OCI-LY1 (cell line): ENCODE results near the gene CEBPG.

ENCODE experiments used
- H2AFZ ChIP-seq: fragments of 200-600 bp; sonication (generic), shearing (Covaris generic); 2 replicates; pipeline ENCODE4 v1.6.0; 2014; ENCODE audit warnings: antibody characterized with exemption, mild to moderate bottlenecking, low read length
- H3F3A ChIP-seq: fragments of 200-600 bp; sonication (generic), shearing (Covaris generic); 2 replicates; pipeline ENCODE4 v1.6.0; 2014; ENCODE audit warnings: mild to moderate bottlenecking, antibody characterized with exemption, low read length, moderate library complexity; ENCODE audit not compliant: insufficient read depth
- H3K27ac ChIP-seq: fragments of 200-600 bp; sonication (generic); 2 replicates; pipeline ENCODE4 v1.5.1; 2014; ENCODE audit warnings: low read length, mixed run types, mild to moderate bottlenecking, low read depth; ENCODE audit not compliant: poor library complexity, severe bottlenecking
- H3K27me3 ChIP-seq: fragments of 200-600 bp; sonication (generic); 2 replicates; pipeline ENCODE4 v1.6.0; 2014; ENCODE audit warnings: antibody characterized with exemption, mild to moderate bottlenecking, low read length, moderate library complexity; ENCODE audit not compliant: insufficient read depth
- H3K36me3 ChIP-seq: fragments of 200-600 bp; sonication (generic); 2 replicates; pipeline ENCODE4 v1.6.1; 2014; ENCODE audit warnings: mild to moderate bottlenecking, antibody characterized with exemption, low read length, moderate library complexity, mixed read lengths; ENCODE audit not compliant: insufficient read depth
- H3K4me1 ChIP-seq: fragments of 200-600 bp; sonication (generic); 2 replicates; pipeline ENCODE4 v1.5.1; 2014; ENCODE audit warnings: mild to moderate bottlenecking, low read length, moderate library complexity; ENCODE audit not compliant: insufficient read depth, severe bottlenecking
- H3K4me2 ChIP-seq: fragments of 200-600 bp; sonication (generic), shearing (Covaris generic); 2 replicates; pipeline ENCODE4 v1.6.1; 2014; ENCODE audit warnings: low read length
- H3K4me3 ChIP-seq: fragments of 200-600 bp; sonication (generic); 2 replicates; pipeline ENCODE4 v1.5.1; 2014; ENCODE audit warnings: low read length, low read depth, mild to moderate bottlenecking, mixed read lengths; ENCODE audit not compliant: poor library complexity, severe bottlenecking
- H3K79me2 ChIP-seq: fragments of 200-600 bp; shearing (Covaris generic); 2 replicates; pipeline ENCODE4 v1.6.1; 2016; ENCODE audit warnings: mixed run types, low read length, mixed read lengths; ENCODE audit not compliant: insufficient read depth
- H3K9ac ChIP-seq: fragments of 200-600 bp; sonication (generic), shearing (Covaris generic); 2 replicates; pipeline ENCODE4 v1.6.1; 2014; ENCODE audit warnings: mild to moderate bottlenecking, low read length, mixed read lengths
- H3K9me2 ChIP-seq: fragments of 200-600 bp; sonication (generic), shearing (Covaris generic); 2 replicates; pipeline ENCODE4 v1.6.1; 2014; ENCODE audit warnings: low read depth, mild to moderate bottlenecking, low read length, mixed read lengths
- H3K9me3 ChIP-seq: fragments of 200-600 bp; shearing (Covaris generic); 2 replicates; pipeline ENCODE4 v1.6.1; 2014; ENCODE audit warnings: low read length, mixed read lengths
- H4K20me1 ChIP-seq: fragments of 200-600 bp; sonication (generic), shearing (Covaris generic); 2 replicates; pipeline ENCODE4 v1.6.0; 2016; ENCODE audit warnings: mild to moderate bottlenecking, low read length; ENCODE audit not compliant: insufficient read depth
- CTCF ChIP-seq: fragments of 200-600 bp; sonication (generic), shearing (Covaris generic); IDR thresholded peaks from 2 replicates; pipeline ENCODE4 v1.5.1; 2017; ENCODE audit warnings: mild to moderate bottlenecking, antibody characterized with exemption, low read length, moderate library complexity, mixed read lengths
- EZH2 ChIP-seq: fragments of 200-600 bp; sonication (generic), shearing (Covaris generic); IDR thresholded peaks from 2 replicates; pipeline ENCODE4 v1.8.0; 2017; ENCODE audit warnings: borderline replicate concordance, mixed run types, mild to moderate bottlenecking, antibody characterized with exemption, low read length, moderate library complexity, mixed read lengths

Gene CEBPG

GRCh38 chr19:33343301-33343700, 30.2 kb upstream of the CEBPG start:
- TF ChIP-seq CTCF, result no peak
- TF ChIP-seq EZH2, result no peak
- Histone ChIP-seq H3F3A (no peaks in the 10 kb centered on the region), H3K4me2 (no peak overlapping the region), H3K4me1 (no peaks in the 10 kb centered on the region), H3K36me3 (no peaks in the 10 kb centered on the region), H3K9me3 (no peaks in the 10 kb centered on the region), H3K27ac (no peak overlapping the region), H4K20me1 (no peaks in the 10 kb centered on the region), H2AFZ (no peak overlapping the region), H3K4me3 (no peak overlapping the region), H3K79me2 (no peaks in the 10 kb centered on the region), H3K9me2 (no peaks in the 10 kb centered on the region), H3K9ac (no peak overlapping the region), H3K27me3 (no peaks in the 10 kb centered on the region)

DNA sequence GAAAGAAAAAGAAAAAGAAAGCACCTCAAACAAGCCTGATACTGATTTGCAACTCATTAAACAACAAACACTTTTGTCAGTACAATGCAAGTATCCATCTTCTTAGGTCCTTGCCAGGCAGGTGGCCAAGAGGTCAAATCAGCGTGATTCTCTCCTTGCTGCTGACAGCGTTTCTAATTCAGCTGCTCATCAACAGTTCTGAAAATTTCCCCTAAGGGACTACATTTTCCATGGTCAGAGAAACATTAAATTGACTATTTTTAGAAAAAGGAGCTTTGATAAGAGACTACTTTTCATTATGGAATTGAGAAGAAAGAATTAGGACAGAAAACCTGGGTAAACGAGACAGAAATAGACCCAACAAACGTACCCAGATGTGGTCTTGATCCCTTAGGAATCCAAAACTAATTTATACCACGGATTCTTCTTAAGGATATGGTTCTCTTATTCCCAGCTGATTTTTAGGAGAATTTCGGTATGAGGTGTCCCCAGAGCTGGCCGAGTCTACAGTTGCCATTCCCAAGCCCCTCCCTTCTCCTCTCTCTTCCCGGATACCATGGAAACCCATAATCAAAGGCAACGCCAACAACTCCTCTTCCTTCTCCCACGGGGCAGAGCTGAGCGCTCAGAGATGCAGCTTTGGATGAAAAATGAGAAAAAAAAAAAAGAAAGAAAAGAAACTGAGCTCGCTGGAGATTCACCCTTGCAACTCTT, 29.5 kb upstream of the CEBPG start:
- Histone ChIP-seq H3K4me2 (no peak overlapping the region), H3F3A (no peaks in the 10 kb centered on the region), H3K27me3 (no peaks in the 10 kb centered on the region), H3K9me3 (no peaks in the 10 kb centered on the region), H4K20me1 (no peaks in the 10 kb centered on the region), H3K4me3 (no peak overlapping the region), H3K79me2 (no peaks in the 10 kb centered on the region), H3K36me3 (no peaks in the 10 kb centered on the region), H2AFZ (no peak overlapping the region), H3K4me1 (no peaks in the 10 kb centered on the region), H3K27ac (no peak overlapping the region), H3K9me2 (no peaks in the 10 kb centered on the region), H3K9ac (no peak overlapping the region)
- TF ChIP-seq CTCF (no peak), EZH2 (no peak)

- H4K20me1 ChIP-seq, result no peaks in the 10 kb centered on the region
- H3K27ac ChIP-seq, result no peak overlapping the region
- no peaks in the 10 kb centered on the region for H3F3A ChIP-seq
- H3K27me3 ChIP-seq, result 0 out of 2 replicates have a peak, but pooled peaks cover 2% of the 10 kb centered on the region
- no peaks in the 10 kb centered on the region for H3K4me1 ChIP-seq
- H3K4me3 ChIP-seq, result no peak overlapping the region
- no peaks in the 10 kb centered on the region for H3K9me2 ChIP-seq
- no peak overlapping the region for H2AFZ ChIP-seq
- H3K9ac ChIP-seq, result no peak overlapping the region
- H3K79me2 ChIP-seq, result no peaks in the 10 kb centered on the region
- no peaks in the 10 kb centered on the region for H3K36me3 ChIP-seq
- no peak overlapping the region for H3K4me2 ChIP-seq
- no peak for TF ChIP-seq EZH2
- TF ChIP-seq CTCF, result no peak
- no peaks in the 10 kb centered on the region for H3K9me3 ChIP-seq
Measured at GRCh38 chr19:33344573-33344925, 29.0 kb upstream of the CEBPG start.
